GM19395 (cell line): ENCODE results near the gene CD3G.
"Not testable (repeated sequence)": the region's sequence is repeated elsewhere in the genome, so short reads cannot be mapped to it uniquely, and the experiment has no call there.

Experiments
- ATAC-seq: cut with Tn5 transposase; IDR thresholded peaks from one replicate; pipeline ENCODE4 v1.9.1; 2021; ENCODE audit warnings: mild to moderate bottlenecking, moderate library complexity; ENCODE audit not compliant: unreplicated experiment

CD3G gene

DNA sequence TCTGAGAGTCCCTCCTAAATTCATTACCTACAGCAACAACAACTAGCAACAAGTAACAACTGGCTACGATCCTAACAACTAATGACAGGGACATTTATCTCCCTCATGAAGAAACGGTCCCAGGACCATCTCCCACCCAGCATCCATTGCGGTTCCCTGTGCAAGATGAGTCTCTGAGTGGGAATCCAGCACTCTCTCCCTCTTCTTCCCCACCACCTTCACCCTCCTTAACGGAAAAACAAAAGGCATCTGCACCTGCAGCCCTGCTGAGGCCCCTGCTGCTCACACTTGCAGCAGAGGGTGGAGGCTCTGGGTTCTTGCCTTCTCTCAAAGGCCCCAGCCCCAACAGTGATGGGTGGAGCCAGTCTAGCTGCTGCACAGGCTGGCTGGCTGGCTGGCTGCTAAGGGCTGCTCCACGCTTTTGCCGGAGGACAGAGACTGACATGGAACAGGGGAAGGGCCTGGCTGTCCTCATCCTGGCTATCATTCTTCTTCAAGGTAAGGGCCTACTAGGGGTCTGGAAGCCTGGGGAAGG is at the start of gene CD3G:
Gene CD3G (plus strand): TSS at position 364 of the 535 bp plus-strand sequence. CDS start 80 bp downstream, at position 444.
- no peak for ATAC-seq

GRCh38 chr11:118295199-118295598 is 48.9 kb upstream of the CD3G start:
- no peak for ATAC-seq

DNA sequence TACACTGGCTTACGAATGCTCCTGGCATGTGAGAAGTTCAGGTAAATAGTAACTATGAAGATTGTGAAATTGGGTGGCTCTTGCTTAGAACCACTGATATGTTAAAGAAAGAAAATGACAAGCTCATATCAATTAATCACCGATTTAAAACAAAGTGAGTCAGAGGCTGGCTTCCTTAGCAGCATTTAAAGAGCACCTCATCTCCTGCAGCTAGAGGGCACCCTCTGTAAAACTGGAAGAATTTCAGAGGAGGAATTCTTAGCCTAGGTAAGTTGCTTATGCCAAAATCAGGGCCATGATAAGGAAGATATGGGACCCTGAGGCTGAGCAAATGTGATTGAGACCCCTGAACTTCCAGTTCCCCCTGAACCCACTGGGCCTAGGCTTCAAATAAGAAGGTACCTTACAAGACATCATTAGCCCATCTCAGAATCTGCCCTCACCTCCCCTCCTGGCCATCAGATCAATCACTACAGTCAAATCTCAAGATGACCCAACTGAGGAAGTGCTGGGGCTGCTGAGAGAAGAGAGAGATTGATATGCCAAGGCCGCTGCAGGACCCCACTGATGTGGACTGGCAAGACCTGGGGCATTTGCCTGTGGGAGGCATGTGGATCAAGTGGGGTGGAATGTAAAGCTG is 48.2 kb upstream of the CD3G start:
- ATAC-seq = no peak

DNA sequence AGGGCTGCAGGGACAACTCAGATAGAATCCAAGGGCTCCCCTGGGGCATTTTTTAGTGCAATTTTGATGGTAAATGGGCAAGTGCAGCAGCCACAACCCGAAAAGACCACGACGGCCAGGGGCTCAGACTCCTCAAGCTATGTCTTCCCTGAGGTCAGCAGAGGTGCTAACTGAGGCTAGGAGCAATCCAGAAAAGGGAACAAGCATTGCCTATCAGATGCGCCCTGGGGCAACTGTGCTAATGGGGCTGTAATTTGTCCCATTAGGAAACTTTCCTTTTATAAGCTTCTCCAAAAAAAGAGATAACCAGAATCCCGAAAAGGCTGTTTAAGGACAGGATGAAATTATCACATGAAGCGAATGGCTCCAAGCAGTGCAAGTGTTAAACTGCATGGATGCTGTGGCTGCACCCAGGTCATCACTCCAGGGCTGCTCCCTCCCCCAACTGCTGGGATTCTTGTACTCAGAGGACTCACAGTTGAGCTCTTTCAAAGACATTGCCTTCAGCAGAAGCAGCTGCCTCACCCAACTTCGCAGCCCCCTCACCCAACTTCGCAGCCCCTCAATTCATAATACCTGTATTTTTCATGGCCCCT is 42.4 kb upstream of the CD3G start:
- no peak for ATAC-seq

GRCh38 chr11:118304227-118304567 is 39.9 kb upstream of the CD3G start:
- ATAC-seq = no peak

DNA sequence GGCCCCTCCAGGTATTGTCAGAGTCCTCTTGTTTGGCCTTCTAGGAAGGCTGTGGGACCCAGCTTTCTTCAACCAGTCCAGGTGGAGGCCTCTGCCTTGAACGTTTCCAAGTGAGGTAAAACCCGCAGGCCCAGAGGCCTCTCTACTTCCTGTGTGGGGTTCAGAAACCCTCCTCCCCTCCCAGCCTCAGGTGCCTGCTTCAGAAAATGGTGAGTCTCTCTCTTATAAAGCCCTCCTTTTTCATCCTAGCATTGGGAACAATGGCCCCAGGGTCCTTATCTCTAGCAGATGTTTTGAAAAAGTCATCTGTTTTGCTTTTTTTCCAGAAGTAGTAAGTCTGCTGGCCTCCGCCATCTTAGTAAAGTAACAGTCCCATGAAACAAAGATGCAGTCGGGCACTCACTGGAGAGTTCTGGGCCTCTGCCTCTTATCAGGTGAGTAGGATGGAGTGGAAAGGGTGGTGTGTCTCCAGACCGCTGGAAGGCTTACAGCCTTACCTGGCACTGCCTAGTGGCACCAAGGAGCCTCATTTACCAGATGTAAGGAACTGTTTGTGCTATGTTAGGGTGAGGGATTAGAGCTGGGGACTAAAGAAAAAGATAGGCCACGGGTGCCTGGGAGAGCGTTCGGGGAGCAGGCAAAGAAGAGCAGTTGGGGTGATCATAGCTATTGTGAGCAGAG is 39.4 kb upstream of the CD3G start, which contains the start of gene CD3E:
Gene CD3E (plus strand): TSS at position 163 of the 681 bp plus-strand sequence. CDS start 223 bp downstream, at position 386.
- no peak for ATAC-seq

GRCh38 chr11:118305726-118306125 is 38.4 kb upstream of the CD3G start:
- no peak for ATAC-seq

GRCh38 chr11:118306556-118306955 is 37.6 kb upstream of the CD3G start:
- no peak for ATAC-seq

DNA sequence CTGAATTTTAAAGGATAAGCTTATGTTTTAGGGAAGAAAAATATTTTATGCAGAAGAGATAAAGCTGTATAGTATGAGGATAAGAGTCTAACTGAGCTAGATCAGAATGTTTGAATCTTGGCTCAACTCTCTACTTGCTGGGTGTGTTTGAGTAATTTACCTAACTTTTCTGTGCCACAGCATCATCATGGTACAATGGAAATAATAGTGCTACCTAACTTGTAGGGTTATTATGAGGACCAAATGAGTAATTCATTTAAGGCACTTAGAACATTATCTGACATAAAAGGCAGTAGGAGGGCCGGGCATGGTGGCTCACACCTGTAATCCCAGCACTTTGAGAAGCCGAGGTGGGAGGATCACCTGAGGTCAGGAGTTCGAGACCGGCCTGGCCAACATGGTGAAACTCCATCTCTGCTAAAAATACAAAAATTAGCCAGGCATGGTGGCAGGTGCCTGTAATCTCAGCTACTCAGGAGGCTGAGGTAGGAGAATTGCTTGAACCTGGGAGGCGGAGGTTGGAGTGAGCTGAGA is 35.1 kb upstream of the CD3G start:
- ATAC-seq = not testable (repeated sequence)

GRCh38 chr11:118310271-118310670 is 33.9 kb upstream of the CD3G start:
- no peak for ATAC-seq

DNA sequence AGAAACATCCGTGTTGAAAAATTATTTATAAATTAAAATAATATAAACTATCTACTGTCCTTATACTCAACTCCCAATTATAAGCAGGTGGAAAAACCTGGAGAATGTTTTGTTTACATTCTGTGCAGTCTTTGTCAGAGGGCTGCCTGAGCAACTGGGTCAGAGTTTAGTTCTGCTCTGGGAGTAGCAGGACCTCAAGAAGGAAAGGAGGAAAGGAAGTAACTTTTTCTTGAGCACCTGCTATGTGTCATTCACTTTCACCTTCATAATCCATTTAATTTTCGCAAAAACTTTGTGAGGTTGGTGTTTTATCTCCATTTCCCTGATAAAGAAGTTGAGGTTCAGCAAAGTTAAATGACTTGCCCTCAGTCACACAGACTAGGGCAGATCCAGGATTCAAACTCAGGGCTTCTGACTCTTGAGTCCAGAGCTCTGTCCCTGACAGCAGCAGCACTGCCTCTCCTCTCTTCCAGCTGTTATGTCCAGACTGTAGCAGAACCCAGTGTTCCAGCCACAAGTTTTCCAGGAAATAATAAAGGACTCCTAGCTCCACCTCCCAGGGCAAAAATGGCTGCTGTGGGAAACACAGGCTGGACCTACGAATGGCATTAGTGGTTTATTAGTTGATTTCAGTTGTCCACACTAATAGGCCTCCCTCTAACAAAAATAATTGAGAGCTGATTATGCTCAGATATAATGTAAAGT is 33.2 kb upstream of the CD3G start:
- ATAC-seq = no peak

GRCh38 chr11:118311518-118311917 is 32.6 kb upstream of the CD3G start:
- no peak for ATAC-seq

- ATAC-seq = no peak
These were observed 31.8 kb upstream of the CD3G start for GRCh38 chr11:118312328-118312727.

DNA sequence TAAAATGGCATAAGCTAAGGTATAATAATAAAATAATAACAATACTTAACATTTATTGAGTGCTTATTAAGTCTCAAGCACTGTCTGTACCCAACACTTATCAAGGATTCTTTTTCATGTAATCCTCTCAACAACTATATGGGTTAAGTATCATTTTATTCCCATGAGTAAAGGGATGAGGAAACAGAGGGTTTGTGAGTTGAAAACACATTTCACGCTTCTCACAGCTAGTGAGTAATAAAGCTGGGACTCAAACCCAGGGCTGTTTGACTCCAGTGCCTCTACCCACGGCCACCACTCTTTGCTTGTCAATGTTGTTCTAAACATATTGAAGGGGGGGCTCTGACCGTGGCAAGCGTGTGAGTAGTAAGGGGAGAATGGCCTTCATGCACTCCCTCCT is 30.9 kb upstream of the CD3G start:
- no peak for ATAC-seq

- no peak for ATAC-seq
These were observed 29.1 kb upstream of the CD3G start for GRCh38 chr11:118314988-118315411.

DNA sequence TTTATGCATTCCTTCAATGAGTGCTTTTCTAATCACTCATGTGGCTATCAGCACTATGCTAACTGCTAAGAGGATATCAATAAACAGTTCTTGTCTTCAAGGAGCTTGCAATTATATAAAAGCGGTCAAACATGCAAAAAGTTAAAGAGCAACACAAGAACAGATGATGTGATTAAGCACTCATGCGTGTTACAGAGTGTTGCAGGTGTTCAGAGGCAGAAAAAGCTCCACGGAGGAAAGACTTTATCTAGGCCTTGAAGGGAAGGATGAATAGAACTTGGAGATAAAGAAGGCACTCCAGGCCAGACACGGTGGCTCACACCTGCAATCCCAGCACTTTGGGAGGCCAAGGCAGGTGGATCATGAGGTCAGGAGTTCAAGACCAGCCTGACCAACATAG is 26.0 kb upstream of the CD3G start:
- ATAC-seq = no peak

DNA sequence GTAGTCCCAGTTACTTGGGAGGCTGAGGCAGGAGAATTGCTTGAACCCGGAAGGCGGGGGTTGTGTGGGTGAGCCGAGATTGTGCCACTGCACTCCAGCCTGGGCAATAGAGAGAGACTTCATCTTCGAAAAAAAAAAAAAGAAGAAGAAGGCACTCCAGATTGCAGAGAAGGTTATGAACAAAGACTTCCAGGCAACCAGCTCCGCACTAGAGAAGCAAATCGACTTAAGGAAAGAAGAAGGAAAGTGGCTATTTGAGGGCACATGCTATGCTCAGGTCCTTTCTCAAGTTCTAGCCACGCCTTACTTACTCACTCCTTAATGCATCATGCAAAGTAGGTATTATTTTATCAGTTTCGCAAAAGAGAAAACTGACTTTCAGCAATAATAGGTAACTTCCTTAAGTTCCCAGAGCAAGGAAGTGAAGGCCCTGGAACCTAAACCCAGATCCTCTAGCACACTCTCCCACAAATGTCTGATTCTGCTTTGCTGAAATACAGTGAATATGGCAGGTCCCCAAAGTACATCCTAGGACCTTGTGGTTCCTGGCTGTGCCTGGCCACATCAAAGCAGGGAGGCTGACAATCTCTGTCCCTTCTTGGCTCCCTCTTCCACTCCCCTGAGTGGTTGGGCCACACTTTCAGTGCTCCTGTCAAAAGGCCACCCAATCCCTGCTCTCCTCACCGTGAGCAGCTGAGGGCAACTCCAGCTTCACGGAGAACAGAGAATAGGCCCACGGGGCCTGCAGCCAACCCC is 25.4 kb upstream of the CD3G start:
- no peak for ATAC-seq

DNA sequence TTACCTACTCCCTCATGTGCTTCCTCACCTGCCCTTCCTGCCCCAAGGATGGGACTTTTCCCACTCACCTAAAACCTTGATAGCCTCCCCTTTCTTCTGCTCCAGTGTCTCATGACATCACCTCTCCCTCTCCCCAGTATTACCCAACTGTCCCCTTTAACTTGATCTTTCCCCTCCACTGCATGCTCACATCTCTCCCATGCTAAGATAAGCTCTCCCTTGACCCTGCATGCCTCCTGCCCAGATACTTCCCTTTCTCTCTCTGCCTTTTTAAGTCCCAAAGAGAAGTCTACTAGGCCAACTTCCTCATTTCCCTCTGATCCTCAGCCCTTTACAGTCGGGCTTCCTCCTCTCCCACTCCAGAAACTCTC is 24.8 kb upstream of the CD3G start:
- ATAC-seq = no peak

- ATAC-seq = no peak
These were observed 23.6 kb upstream of the CD3G start for GRCh38 chr11:118320515-118320914.

- ATAC-seq = no peak
These were observed 22.6 kb upstream of the CD3G start for GRCh38 chr11:118321386-118322082.
